ENCODE results near the gene LYSMD2.

The LYSMD2 gene

DNA sequence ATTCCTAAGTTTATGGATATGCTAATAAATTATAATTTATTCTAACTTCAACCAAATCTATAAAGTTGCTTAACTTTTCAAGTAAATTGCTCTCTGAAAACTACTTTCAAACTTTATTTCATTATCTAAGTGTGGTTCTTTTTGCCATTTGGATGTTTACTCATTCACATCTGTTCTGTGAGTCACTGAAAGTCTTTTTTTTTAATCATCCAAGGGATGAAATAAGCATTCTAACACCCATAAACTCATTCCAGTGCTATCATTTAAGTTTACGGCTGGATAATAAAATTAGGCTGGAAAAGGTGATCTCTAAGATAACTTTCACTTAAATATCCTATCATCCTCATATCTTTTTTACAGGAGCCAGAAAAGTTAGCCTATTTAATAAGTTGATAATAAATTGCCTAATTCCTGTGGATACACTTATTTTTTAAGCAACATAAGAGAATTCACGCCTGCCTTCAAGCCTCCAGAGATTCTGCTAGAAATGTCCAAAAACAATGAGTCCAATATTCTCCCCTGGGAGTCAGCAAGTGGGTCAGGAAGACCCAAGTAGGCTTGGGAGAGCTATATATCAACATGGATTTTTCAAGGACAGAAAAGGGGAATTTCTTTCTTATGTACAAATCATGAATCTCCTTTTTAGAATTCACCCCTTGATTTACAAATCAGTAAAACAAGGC, 30.4 kb downstream of the LYSMD2 start:
- H3K4me3 ChIP-seq (ENCODE audit: low read length): no peak overlapping the region
- TF ChIP-seq EZH2phosphoT487 (IDR thresholded peaks at IDR 0.05; ENCODE audit: borderline replicate concordance, low read length): no peak
- no peak for TF ChIP-seq CTCF (IDR thresholded peaks at IDR 0.05; ENCODE audit: low read depth, low read length, poor library complexity, severe bottlenecking)

DNA sequence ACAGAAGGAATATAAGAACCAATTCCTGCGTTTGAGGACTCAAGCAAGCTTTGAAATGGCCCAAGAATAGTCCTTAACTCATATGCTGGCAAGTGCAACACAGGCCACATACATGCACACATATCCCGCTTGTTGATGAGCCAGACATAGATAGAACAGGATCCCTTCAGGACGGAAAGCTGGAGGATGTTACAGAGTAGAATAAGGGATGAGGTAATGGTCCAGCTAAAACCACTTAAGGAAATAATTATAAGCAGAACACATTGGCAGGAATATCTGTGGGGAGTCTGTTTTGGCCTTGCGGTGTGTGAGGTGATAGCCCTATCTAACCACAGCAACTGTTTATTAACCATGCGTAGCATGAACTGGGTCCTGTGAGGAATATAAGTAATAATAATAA, 31.2 kb downstream of the LYSMD2 start:
- Histone ChIP-seq H3K4me1 (ENCODE audit: control insufficient read depth, low read length) (no peaks in the 10 kb centered on the region), H3F3A (ENCODE audit: control insufficient read depth, insufficient read depth) (no peaks in the 10 kb centered on the region), H3K27ac (ENCODE audit: low read depth, low read length) (no peak overlapping the region), H3K4me2 (ENCODE audit: low read length) (no peak overlapping the region), H3K9me2 (replicated peaks; ENCODE audit: control insufficient read depth, low read length) (no peaks in the 10 kb centered on the region), H3K36me3 (ENCODE audit: control insufficient read depth, low read length) (no peaks in the 10 kb centered on the region), H3K9me3 (ENCODE audit: control insufficient read depth, insufficient read depth, low read length) (no peaks in the 10 kb centered on the region), H4K20me1 (ENCODE audit: control insufficient read depth, insufficient read depth, low read depth, low read length) (no peaks in the 10 kb centered on the region), H3K4me3 (ENCODE audit: low read length) (no peak overlapping the region), H3K79me2 (ENCODE audit: control insufficient read depth, low read length) (no peaks in the 10 kb centered on the region), H3K27me3 (ENCODE audit: control insufficient read depth, low read length) (0 out of 2 replicates have a peak, but pooled peaks cover 4% of the 10 kb centered on the region)
- TF ChIP-seq CTCF (IDR thresholded peaks at IDR 0.05; ENCODE audit: low read depth, low read length, poor library complexity, severe bottlenecking) (no peak), EZH2phosphoT487 (IDR thresholded peaks at IDR 0.05; ENCODE audit: borderline replicate concordance, low read length) (no peak)

More for the DNA sequence above, 30.4 kb downstream of the LYSMD2 start:
- no peaks in the 10 kb centered on the region for H3K36me3 ChIP-seq (ENCODE audit: control insufficient read depth, low read length)
- no peak overlapping the region for H3K4me2 ChIP-seq (ENCODE audit: low read length)
- H3K9me3 ChIP-seq (ENCODE audit: control insufficient read depth, insufficient read depth, low read length): no peaks in the 10 kb centered on the region
- no peaks in the 10 kb centered on the region for H3K4me1 ChIP-seq (ENCODE audit: control insufficient read depth, low read length)
- no peaks in the 10 kb centered on the region for H4K20me1 ChIP-seq (ENCODE audit: control insufficient read depth, insufficient read depth, low read depth, low read length)
- no peaks in the 10 kb centered on the region for H3K9me2 ChIP-seq (replicated peaks; ENCODE audit: control insufficient read depth, low read length)
- H3K27me3 ChIP-seq (ENCODE audit: control insufficient read depth, low read length): 0 out of 2 replicates have a peak, but pooled peaks cover 4% of the 10 kb centered on the region
- no peaks in the 10 kb centered on the region for H3F3A ChIP-seq (ENCODE audit: control insufficient read depth, insufficient read depth)
- H3K27ac ChIP-seq (ENCODE audit: low read depth, low read length): no peak overlapping the region
- no peaks in the 10 kb centered on the region for H3K79me2 ChIP-seq (ENCODE audit: control insufficient read depth, low read length)

DNA sequence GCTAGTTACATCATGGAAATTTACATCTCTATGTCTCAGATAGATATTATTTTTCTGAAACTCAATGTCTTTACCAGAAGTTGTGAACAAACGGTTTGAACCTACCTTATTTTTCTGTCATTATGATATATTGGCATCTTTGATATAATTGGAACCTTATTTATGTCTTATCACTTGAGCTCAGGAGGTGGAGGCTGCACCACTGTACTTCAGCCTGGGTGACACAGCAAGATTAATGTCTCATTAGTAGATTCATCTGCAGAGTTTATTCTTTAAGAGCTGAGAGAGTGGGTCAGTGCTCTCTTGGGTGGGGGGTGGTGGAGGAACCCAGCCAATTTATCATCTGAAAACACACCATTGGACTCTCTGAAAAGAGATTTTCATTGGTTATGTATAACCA, 34.7 kb downstream of the LYSMD2 start:
- Histone ChIP-seq H3K36me3 (ENCODE audit: control insufficient read depth, low read length) (no peaks in the 10 kb centered on the region), H3K4me2 (ENCODE audit: low read length) (no peak overlapping the region), H3K4me1 (ENCODE audit: control insufficient read depth, low read length) (no peaks in the 10 kb centered on the region), H3K79me2 (ENCODE audit: control insufficient read depth, low read length) (no peaks in the 10 kb centered on the region), H4K20me1 (ENCODE audit: control insufficient read depth, insufficient read depth, low read depth, low read length) (no peaks in the 10 kb centered on the region), H3K27ac (ENCODE audit: low read depth, low read length) (no peak overlapping the region), H3K27me3 (ENCODE audit: control insufficient read depth, low read length) (peaks cover 15% of the 10 kb centered on the region), H3K9me3 (ENCODE audit: control insufficient read depth, insufficient read depth, low read length) (no peaks in the 10 kb centered on the region), H3K9me2 (replicated peaks; ENCODE audit: control insufficient read depth, low read length) (no peaks in the 10 kb centered on the region), H3F3A (ENCODE audit: control insufficient read depth, insufficient read depth) (no peaks in the 10 kb centered on the region), H3K4me3 (ENCODE audit: low read length) (no peak overlapping the region)
- TF ChIP-seq CTCF (IDR thresholded peaks at IDR 0.05; ENCODE audit: low read depth, low read length, poor library complexity, severe bottlenecking) (no peak), EZH2phosphoT487 (IDR thresholded peaks at IDR 0.05; ENCODE audit: borderline replicate concordance, low read length) (no peak)

Data from DOHH2 (cell line).